OCI-LY1 (cell line): Measurements from ENCODE around the gene ANKRD6.

Source experiments
- EZH2 ChIP-seq: fragments of 200-600 bp; sonication (generic), shearing (Covaris generic); IDR thresholded peaks from 2 replicates; pipeline ENCODE4 v1.8.0; 2017; ENCODE audit warnings: borderline replicate concordance, mixed run types, mild to moderate bottlenecking, antibody characterized with exemption, low read length, moderate library complexity, mixed read lengths
- TF ChIP-seq, protein P1 (sequence below): fragments of 200-600 bp; sonication (generic), shearing (Covaris generic); IDR thresholded peaks from 2 replicates; pipeline ENCODE4 v1.5.1; 2017; ENCODE audit warnings: mild to moderate bottlenecking, antibody characterized with exemption, low read length, moderate library complexity, mixed read lengths

DNA sequence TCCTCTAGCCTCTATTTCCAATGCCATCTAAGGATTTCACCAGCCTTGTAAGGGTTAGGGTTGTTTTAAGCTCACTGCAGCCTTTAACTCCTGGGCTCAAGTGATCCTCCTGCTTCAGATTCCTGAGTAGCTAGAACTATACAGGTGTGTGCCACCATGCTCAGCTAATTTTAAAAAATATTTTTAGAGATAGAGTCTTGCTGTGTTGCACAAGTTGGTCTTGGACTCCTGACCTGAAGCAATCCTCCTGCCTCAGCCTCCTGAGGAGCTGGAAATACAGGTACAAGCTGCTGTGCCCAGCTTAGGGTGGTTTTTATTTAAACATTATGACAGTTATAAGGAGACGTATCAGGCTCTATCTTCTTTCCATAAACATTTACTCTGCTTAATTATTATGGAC, 26.5 kb downstream of the ANKRD6 start:
- TF ChIP-seq EZH2, result no peak
- TF ChIP-seq, protein P1, sequence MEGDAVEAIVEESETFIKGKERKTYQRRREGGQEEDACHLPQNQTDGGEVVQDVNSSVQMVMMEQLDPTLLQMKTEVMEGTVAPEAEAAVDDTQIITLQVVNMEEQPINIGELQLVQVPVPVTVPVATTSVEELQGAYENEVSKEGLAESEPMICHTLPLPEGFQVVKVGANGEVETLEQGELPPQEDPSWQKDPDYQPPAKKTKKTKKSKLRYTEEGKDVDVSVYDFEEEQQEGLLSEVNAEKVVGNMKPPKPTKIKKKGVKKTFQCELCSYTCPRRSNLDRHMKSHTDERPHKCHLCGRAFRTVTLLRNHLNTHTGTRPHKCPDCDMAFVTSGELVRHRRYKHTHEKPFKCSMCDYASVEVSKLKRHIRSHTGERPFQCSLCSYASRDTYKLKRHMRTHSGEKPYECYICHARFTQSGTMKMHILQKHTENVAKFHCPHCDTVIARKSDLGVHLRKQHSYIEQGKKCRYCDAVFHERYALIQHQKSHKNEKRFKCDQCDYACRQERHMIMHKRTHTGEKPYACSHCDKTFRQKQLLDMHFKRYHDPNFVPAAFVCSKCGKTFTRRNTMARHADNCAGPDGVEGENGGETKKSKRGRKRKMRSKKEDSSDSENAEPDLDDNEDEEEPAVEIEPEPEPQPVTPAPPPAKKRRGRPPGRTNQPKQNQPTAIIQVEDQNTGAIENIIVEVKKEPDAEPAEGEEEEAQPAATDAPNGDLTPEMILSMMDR, result no peak
